Measurements from ENCODE around the gene SIAH3.

- no peak for TF ChIP-seq CTCF (conservative IDR thresholded peaks at IDR 0.05; ENCODE audit: low read depth, low read length)
- no peak for TF ChIP-seq EZH2 (IDR thresholded peaks at IDR 0.05; ENCODE audit: low read length, unreplicated experiment)
Observed at GRCh38 chr13:45820106-45820838, 31.3 kb downstream of the SIAH3 start.

Measured in PC-3 (cell line).